Measurements from ENCODE around the gene COL16A1.

COL16A1 gene

GRCh38 chr1:31624731-31625514 lies 78.9 kb downstream of the COL16A1 start:
- DNase-seq (ENCODE audit: low read depth), result no peak

GRCh38 chr1:31624309-31624708 lies 79.5 kb downstream of the COL16A1 start:
- DNase-seq (ENCODE audit: low read depth), result no peak

GRCh38 chr1:31623365-31623764 lies 80.5 kb downstream of the COL16A1 start:
- no peak for DNase-seq (ENCODE audit: low read depth)

DNA sequence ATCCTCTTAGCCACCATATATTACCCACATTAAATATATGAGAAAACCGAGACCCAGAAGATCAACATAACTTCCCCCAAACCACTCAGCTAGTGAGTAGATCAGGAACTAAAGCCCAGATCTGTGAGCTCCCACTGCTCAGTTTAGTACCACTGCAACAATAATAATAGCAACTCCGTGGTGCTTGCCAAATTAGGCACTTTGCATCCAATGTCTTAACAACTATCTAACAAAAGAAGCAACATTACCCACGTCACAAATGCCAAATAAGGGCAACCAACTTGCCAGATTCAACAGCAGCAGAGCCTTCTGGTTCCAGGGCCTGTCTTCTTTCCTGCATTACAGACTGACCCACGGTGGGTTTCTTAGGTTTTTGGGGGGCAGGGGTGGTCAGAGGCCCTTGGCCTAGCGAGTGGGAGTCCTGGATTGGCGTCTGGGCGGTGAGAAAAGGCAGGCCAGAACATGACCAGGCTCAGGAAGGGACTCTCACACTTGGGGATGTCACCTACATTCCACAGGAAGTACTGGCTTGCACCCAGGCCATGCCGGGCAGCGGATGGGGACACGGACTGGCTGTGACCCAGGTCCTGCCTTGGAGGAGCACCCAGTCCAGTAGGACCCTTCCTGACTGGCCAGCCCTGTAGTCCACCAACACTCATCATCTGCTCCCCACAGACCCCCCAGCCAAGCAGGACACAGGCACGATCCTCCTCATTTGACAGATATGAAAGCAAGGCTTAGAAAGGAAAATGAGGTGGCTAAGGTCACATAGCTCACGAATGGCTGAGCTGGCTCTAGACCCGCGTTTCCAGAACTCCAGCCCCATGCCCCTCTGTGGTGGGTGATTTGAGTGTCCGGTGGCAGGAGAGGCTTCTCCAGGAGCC lies 81.7 kb downstream of the COL16A1 start:
- no peak for DNase-seq (ENCODE audit: low read depth)

- DNase-seq (ENCODE audit: low read depth), result no peak
These were observed 82.4 kb downstream of the COL16A1 start for GRCh38 chr1:31621498-31621820.

GRCh38 chr1:31620631-31621497 lies 83.0 kb downstream of the COL16A1 start:
- DNase-seq (ENCODE audit: low read depth), result no peak

DNA sequence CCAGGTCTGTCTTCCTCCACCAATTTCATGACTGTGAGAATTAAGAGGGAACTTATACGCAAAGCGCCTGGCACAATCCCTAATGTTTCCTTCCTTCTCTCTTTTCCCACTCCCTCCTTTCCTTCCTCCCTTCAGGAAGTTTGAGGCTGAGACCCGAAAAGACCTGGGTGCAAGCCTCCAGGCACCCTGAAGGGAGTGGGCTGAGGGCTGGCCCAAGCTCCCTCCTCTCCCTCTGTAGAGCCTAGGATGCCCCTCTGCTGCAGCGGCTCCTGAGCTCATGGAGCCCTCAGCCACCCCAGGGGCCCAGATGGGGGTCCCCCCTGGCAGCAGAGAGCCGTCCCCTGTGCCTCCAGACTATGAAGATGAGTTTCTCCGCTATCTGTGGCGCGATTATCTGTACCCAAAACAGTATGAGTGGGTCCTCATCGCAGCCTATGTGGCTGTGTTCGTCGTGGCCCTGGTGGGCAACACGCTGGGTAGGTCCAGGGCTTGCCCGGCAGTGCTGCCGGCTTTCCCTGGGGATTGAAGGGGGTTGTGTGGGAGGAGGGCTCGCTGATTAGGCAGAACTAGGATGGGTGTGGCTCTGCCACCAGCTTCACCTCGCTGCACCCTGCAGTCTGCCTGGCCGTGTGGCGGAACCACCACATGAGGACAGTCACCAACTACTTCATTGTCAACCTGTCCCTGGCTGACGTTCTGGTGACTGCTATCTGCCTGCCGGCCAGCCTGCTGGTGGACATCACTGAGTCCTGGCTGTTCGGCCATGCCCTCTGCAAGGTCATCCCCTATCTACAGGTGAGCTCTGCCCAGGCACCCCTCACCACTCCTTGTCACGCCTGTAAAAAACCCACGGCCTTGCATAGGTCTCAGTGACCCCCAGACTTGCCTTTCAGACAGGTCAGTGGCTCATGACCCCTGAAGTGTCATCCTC lies 84.6 kb downstream of the COL16A1 start:
- DNase-seq (ENCODE audit: low read depth), result no peak

DNA sequence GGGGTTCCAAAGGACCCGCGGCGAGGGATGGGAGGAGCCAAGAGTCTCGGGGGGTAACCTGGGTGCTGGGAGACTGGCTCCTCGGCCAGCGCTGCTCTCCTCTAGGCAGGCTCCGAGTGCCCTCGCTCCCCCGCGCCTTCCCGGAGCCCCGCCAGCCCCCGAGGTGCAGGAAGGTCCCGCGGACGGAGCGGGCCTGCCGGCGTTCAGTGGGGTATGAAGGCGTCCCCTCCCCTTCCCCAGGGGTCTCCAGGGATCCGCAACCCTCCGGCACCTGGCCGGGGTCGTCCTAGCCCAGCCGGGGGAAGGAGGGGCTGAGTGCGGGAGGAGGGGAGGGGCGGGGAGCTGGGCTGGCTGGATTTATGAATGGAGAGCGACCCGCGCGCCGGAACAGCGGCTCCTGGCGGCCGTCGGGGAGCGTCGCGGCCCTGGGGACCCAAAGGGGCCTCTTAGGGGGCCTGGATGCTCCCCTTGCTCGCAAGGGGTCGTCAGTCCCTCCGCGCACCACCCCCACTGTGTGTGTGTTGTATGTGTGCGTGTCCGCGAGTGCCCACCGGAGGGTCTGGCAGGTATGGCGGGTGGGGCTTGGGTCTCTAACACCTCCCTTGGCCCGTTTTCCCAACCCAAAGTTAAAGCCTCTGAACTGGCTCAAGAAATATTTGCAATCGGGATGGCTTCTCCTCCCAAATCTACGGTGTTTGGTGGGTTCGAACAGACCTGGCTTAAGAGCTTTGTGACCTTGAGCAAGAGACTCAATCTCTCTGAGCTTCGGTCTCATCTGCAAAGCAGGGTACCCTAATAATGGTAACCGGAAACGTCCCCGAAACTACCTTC lies 85.7 kb downstream of the COL16A1 start:
- no peak for DNase-seq (ENCODE audit: low read depth)

GRCh38 chr1:31617218-31617915 lies 86.5 kb downstream of the COL16A1 start, which contains the start of gene HCRTR1:
Gene HCRTR1, plus strand, starts transcription at chr1:31617689. Its CDS starts 1,504 bp downstream, at chr1:31619193.
- DNase-seq (ENCODE audit: low read depth), result no peak

DNA sequence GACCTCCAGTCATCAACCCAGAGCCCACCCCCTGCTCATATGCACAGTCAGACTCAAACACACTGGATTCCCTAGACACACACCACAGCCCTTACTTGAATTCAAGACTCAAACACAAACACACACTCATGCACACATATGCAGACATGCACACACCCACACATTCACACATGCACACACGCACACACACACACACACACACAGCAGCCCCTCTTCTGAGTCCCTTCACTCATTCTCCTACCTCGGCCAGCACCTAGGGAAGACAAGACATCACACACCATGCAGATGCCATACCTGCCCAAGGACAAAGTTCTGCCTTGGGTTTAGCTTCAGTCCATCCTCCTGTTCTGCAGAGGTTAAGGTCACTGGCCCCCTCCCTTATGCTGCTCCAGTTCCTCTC lies 87.9 kb downstream of the COL16A1 start:
- no peak for DNase-seq (ENCODE audit: low read depth)

GRCh38 chr1:31615414-31615813 lies 88.4 kb downstream of the COL16A1 start:
- no peak for DNase-seq (ENCODE audit: low read depth)

- no peak for DNase-seq (ENCODE audit: low read depth)
These were observed 89.3 kb downstream of the COL16A1 start for GRCh38 chr1:31614414-31615005.

GRCh38 chr1:31609514-31610118 lies 94.2 kb downstream of the COL16A1 start:
- DNase-seq (ENCODE audit: low read depth), result no peak

DNA sequence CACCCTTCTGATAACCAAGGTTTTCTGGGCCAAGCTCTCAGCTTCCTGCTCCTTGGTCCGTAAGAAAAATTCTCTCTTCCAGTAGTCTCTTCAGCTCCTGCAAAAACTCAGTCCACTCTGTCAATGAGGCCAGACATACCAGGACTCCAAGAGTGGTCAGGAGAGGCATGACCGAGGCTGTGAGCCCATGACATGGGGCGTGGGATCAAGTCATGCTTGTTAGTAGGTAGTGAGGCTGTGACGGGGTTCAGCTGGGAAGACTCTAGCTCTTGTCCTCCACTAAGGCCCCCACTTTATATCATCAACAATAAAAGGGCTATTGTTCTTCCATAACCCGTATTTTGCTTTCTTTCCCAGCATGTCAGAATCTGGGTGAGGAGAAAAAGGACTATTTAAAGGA lies 96.5 kb downstream of the COL16A1 start:
- no peak for DNase-seq (ENCODE audit: low read depth)

- DNase-seq (ENCODE audit: low read depth), result no peak
These were observed 97.8 kb downstream of the COL16A1 start for GRCh38 chr1:31605908-31606427.
